ENCODE results near the gene MGAT3.

DNA sequence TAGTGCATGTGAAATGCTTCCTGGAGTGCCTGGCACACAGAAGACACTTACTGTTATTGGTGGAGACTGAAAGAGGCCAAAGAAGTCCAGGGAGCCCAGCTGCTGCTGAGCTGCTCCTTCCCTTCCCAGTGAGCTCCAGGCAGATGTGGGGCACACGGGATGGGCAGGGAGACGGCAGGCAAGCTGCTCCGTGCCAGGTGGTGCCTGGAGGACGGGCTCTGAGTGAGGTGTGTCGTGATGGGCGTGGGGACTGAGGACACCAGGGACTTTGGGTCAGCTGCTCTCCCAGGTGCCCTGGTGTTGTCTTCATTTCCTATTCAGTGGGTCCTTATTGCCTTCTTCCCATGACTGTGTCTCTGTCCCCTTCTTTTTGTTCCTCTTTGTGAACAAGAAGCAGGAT is 37.7 kb upstream of the MGAT3 start:
- no peak for TF ChIP-seq YY1 (IDR thresholded peaks at IDR 0.05; ENCODE audit: insufficient read depth, insufficient read length)
- no peak for TF ChIP-seq SUZ12 (IDR thresholded peaks at IDR 0.05; ENCODE audit: extremely low read depth, insufficient read depth, insufficient read length)
- TF ChIP-seq ZNF274 (IDR thresholded peaks at IDR 0.05; ENCODE audit: low read depth, low read length) = no peak

Data from NT2/D1 (cell line).